Neural cell (in vitro differentiated cells): ENCODE results near the gene SIGLEC15. TPM values are rescaled to one million over a fixed set of nuclear protein-coding genes. Genes with fewer than 3 reads are reported as not detected.

Experiments used
- H2AFZ ChIP-seq: fragments of 200-600, 300-800 bp; sonication (generic), shearing (Covaris generic); 2 replicates; pipeline ENCODE4 v1.6.0; 2014; ENCODE audit warnings: low read depth, mild to moderate bottlenecking, antibody characterized with exemption, low read length, moderate library complexity
- H3F3A ChIP-seq: fragments of 200-600 bp; shearing (Covaris generic); 2 replicates; pipeline ENCODE4 v1.6.1; 2016; ENCODE audit warnings: mild to moderate bottlenecking, moderate library complexity, mixed read lengths, antibody characterized with exemption, low read length; ENCODE audit not compliant: insufficient read depth, poor library complexity, severe bottlenecking
- H3K27ac ChIP-seq: fragments of 200-600, 300-800 bp; sonication (generic), shearing (Covaris generic); 2 replicates; pipeline ENCODE4 v1.5.1; 2014; ENCODE audit warnings: mild to moderate bottlenecking, low read length, moderate library complexity
- H3K27me3 ChIP-seq: fragments of 300-800, 200-600 bp; sonication (generic), shearing (Covaris generic); 2 replicates; pipeline ENCODE4 v1.6.0; 2014; ENCODE audit warnings: mild to moderate bottlenecking, low read depth, low read length, moderate library complexity; ENCODE audit not compliant: insufficient read depth
- H3K36me3 ChIP-seq: fragments of 300-800, 200-600 bp; sonication (generic), shearing (Covaris generic); 2 replicates; pipeline ENCODE4 v1.5.1; 2014; ENCODE audit warnings: mild to moderate bottlenecking, antibody characterized with exemption, low read length, moderate library complexity; ENCODE audit not compliant: insufficient read depth
- H3K4me2 ChIP-seq: fragments of 300-800, 200-600 bp; sonication (generic), shearing (Covaris generic); 2 replicates; pipeline ENCODE4 v1.6.0; 2014; ENCODE audit warnings: mild to moderate bottlenecking, low read length
- H3K4me3 ChIP-seq: fragments of 300-800, 200-600 bp; sonication (generic), shearing (Covaris generic); 2 replicates; pipeline ENCODE4 v1.5.1; 2014; ENCODE audit warnings: mild to moderate bottlenecking, low read length, moderate library complexity
- H3K79me2 ChIP-seq: fragments of 200-600 bp; shearing (Covaris generic); replicated peaks from 2 replicates; pipeline ENCODE4 v1.6.0; 2014; ENCODE audit warnings: mild to moderate bottlenecking, low read length, moderate library complexity; ENCODE audit not compliant: insufficient read depth
- H3K9ac ChIP-seq: fragments of 300-800, 200-600 bp; sonication (generic), shearing (Covaris generic); 2 replicates; pipeline ENCODE4 v1.6.1; 2016; ENCODE audit warnings: mild to moderate bottlenecking, low read length, mixed read lengths
- H3K9me2 ChIP-seq: fragments of 200-600 bp; shearing (Covaris generic); 2 replicates; pipeline ENCODE4 v1.6.1; 2016; ENCODE audit warnings: mild to moderate bottlenecking, low read length, mixed read lengths; ENCODE audit not compliant: insufficient read depth
- H3K9me3 ChIP-seq: fragments of 200-600, 300-800 bp; sonication (generic), shearing (Covaris generic); 2 replicates; pipeline ENCODE4 v1.6.1; 2016; ENCODE audit warnings: mild to moderate bottlenecking, mixed run types, low read length, moderate library complexity, mixed read lengths
- H4K20me1 ChIP-seq: fragments of 200-600 bp; shearing (Covaris generic); 2 replicates; pipeline ENCODE4 v1.6.1; 2016; ENCODE audit warnings: mild to moderate bottlenecking, mixed run types; ENCODE audit not compliant: insufficient read depth
- CTCF ChIP-seq: fragments of 450-650 bp; IDR thresholded peaks from 2 replicates; pipeline ENCODE4 v1.5.1; 2014; ENCODE audit warnings: antibody characterized with exemption, mild to moderate bottlenecking, moderate library complexity; ENCODE audit not compliant: poor library complexity, severe bottlenecking
- EP300 ChIP-seq: fragments of 450-650 bp; conservative IDR thresholded peaks from 2 replicates; pipeline ENCODE4 v1.6.1; 2014; ENCODE audit warnings: antibody characterized with exemption, mild to moderate bottlenecking, moderate library complexity; ENCODE audit not compliant: poor library complexity, severe bottlenecking
- EZH2 ChIP-seq: fragments of 200-600, 300-800 bp; shearing (Covaris generic), sonication (generic); IDR thresholded peaks from 2 replicates; pipeline ENCODE4 v1.6.1; 2014; ENCODE audit warnings: antibody characterized with exemption, low read length, borderline replicate concordance, mild to moderate bottlenecking; ENCODE audit not compliant: insufficient read depth, poor library complexity, severe bottlenecking
- MXI1 ChIP-seq: fragments of 450-650 bp; conservative IDR thresholded peaks from 2 replicates; pipeline ENCODE4 v1.6.1; 2014; ENCODE audit warnings: antibody characterized with exemption, mild to moderate bottlenecking; ENCODE audit not compliant: poor library complexity, severe bottlenecking
- POLR2AphosphoS5 ChIP-seq: IDR thresholded peaks from 2 replicates; pipeline ENCODE4 v1.6.1; 2012
- RAD21 ChIP-seq: fragments of 450-650 bp; conservative IDR thresholded peaks from 2 replicates; pipeline ENCODE4 v1.6.1; 2014; ENCODE audit warnings: antibody characterized with exemption, mild to moderate bottlenecking, moderate library complexity
- REST ChIP-seq: IDR thresholded peaks from 2 replicates; pipeline ENCODE4 v1.6.1; 2012; ENCODE audit warnings: borderline replicate concordance
- SMC3 ChIP-seq: fragments of 450-650 bp; conservative IDR thresholded peaks from 2 replicates; pipeline ENCODE4 v1.6.1; 2014; ENCODE audit warnings: antibody characterized with exemption, mild to moderate bottlenecking, moderate library complexity; ENCODE audit not compliant: poor library complexity
- TAF1 ChIP-seq: IDR thresholded peaks from 2 replicates; pipeline ENCODE4 v1.6.1; 2012; ENCODE audit warnings: low read depth
- polyA plus RNA-seq: library from polyadenylated mRNA; depleted of rRNA; stranded (reverse); fragments of >200 nt; gene quantifications from 2 replicates; pipeline ENCODE4 v1.2.3, GENCODE V29; 2014

The SIGLEC15 gene
- polyA plus RNA-seq, 1 donor from 2014 or later: not detected

- TF ChIP-seq MXI1 (no peak), RAD21 (no peak), SMC3 (no peak), EP300 (no peak), REST (no peak), EZH2 (no peak), TAF1 (no peak), CTCF (no peak), POLR2AphosphoS5 (no peak)
Observed at GRCh38 chr18:45836242-45837205, 11.0 kb downstream of the SIGLEC15 start.

GRCh38 chr18:45837283-45838070, 12.0 kb downstream of the SIGLEC15 start:
- Histone ChIP-seq H3K9ac (no peak overlapping the region), H3K27ac (no peak overlapping the region), H3K9me3 (no peaks in the 10 kb centered on the region), H3K4me2 (no peak overlapping the region), H3K27me3 (peaks cover 33% of the 10 kb centered on the region), H4K20me1 (no peaks in the 10 kb centered on the region), H3K4me3 (peak overlapping the region; percentile 60), H3K79me2 (no peaks in the 10 kb centered on the region), H3K36me3 (no peaks in the 10 kb centered on the region), H2AFZ (no peak overlapping the region), H3K9me2 (no peaks in the 10 kb centered on the region), H3F3A (no peaks in the 10 kb centered on the region)
- TF ChIP-seq RAD21 (no peak), CTCF (peak; percentile 55), REST (no peak), EP300 (no peak), EZH2 (no peak), SMC3 (no peak), POLR2AphosphoS5 (no peak), TAF1 (no peak)

More at GRCh38 chr18:45836242-45837205, 11.0 kb downstream of the SIGLEC15 start:
- Histone ChIP-seq H3K9ac (no peak overlapping the region), H2AFZ (no peak overlapping the region), H3K36me3 (no peaks in the 10 kb centered on the region), H3K79me2 (no peaks in the 10 kb centered on the region), H3K9me3 (no peaks in the 10 kb centered on the region), H3K9me2 (no peaks in the 10 kb centered on the region), H4K20me1 (no peaks in the 10 kb centered on the region), H3K27ac (no peak overlapping the region), H3K27me3 (peaks cover 33% of the 10 kb centered on the region), H3F3A (no peaks in the 10 kb centered on the region), H3K4me2 (no peak overlapping the region), H3K4me3 (no peak overlapping the region)
